ENCODE measurements around the gene SLC35B3. TPM values are rescaled to one million over a fixed set of nuclear protein-coding genes. Genes with fewer than 3 reads are reported as not detected.

The SLC35B3 gene
- total and polyA plus RNA-seq, 2 donors from 2014 or later: 18.4 to 23.0 TPM

- Histone ChIP-seq H3K4me3 (ENCODE audit: low read length in 3 of 3) (no peak overlapping the region), H3K9me3 (ENCODE audit: control insufficient read depth in 2 of 3, insufficient read depth in 1 of 3, low read length in 3 of 3) (peaks cover 0 to 2% (median 0%) of the 10 kb centered on the region in 3 donors), H3K36me3 (ENCODE audit: control insufficient read depth in 2 of 3, insufficient read depth in 3 of 3, low read length in 3 of 3) (no peaks in the 10 kb centered on the region), H3K27ac (ENCODE audit: low read depth in 2 of 2, low read length in 2 of 2) (no peak overlapping the region), H3K9ac (ENCODE audit: low read length in 3 of 3) (no peak overlapping the region), H3K27me3 (ENCODE audit: control insufficient read depth, insufficient read depth, low read length) (no peaks in the 10 kb centered on the region), H3K4me1 (ENCODE audit: control insufficient read depth in 2 of 3, insufficient read depth in 2 of 3, low read depth in 1 of 3, low read length in 3 of 3) (no peaks in the 10 kb centered on the region)
- no peak for DNase-seq
- FAIRE-seq: no peak
- TF ChIP-seq CTCF (IDR thresholded peaks at IDR 0.05; ENCODE audit: borderline replicate concordance, extremely low read depth, insufficient read depth): no peak
- intact Hi-C loops (cut with DNase I): no loop called here
These were observed 52.9 kb downstream of the SLC35B3 start for GRCh38 chr6:8382434-8382833.

- H3K9ac ChIP-seq (ENCODE audit: low read length in 3 of 3): no peak overlapping the region
- no peak overlapping the region for H3K27ac ChIP-seq (ENCODE audit: low read depth in 2 of 2, low read length in 2 of 2)
- DNase-seq (no peak), FAIRE-seq (no peak)
- H3K9me3 ChIP-seq (ENCODE audit: control insufficient read depth in 2 of 3, insufficient read depth in 1 of 3, low read length in 3 of 3): no peaks in the 10 kb centered on the region
- no peaks in the 10 kb centered on the region for H3K27me3 ChIP-seq (ENCODE audit: control insufficient read depth, insufficient read depth, low read length)
- TF ChIP-seq CTCF (IDR thresholded peaks at IDR 0.05; ENCODE audit: borderline replicate concordance, extremely low read depth, insufficient read depth): no peak
- H3K4me1 ChIP-seq (ENCODE audit: control insufficient read depth in 2 of 3, insufficient read depth in 2 of 3, low read depth in 1 of 3, low read length in 3 of 3): no peaks in the 10 kb centered on the region
- H3K4me3 ChIP-seq (ENCODE audit: low read length in 3 of 3): no peak overlapping the region
- intact Hi-C loops (cut with DNase I): no loop called here
- H3K36me3 ChIP-seq (ENCODE audit: control insufficient read depth in 2 of 3, insufficient read depth in 3 of 3, low read length in 3 of 3): no peaks in the 10 kb centered on the region
These were observed 59.4 kb downstream of the SLC35B3 start for GRCh38 chr6:8375916-8376315.
